Spleen (tissue), 11 donors: ENCODE data around the gene C9orf72. TPM values are rescaled to one million over a fixed set of nuclear protein-coding genes. Genes with fewer than 3 reads are reported as not detected.

Experiments used
- DNase-seq: peaks from one replicate; pipeline ENCODE4 v3.0.0-alpha.2; 2020
- H3K27ac ChIP-seq, 8 donors: fragments of 200-600 bp; sonication (generic) in 7 of 8; 1 replicate in 4 of 8; 2 replicates in 4 of 8; pipeline versions ENCODE4 v1.5.0 to v1.8.0; 2016 to 2021; ENCODE audit warnings: inconsistent platforms in 4 of 8, mild to moderate bottlenecking in 4 of 8, moderate library complexity in 1 of 8
- H3K27me3 ChIP-seq, 7 donors: fragments of 200-600 bp; sonication (generic) in 6 of 7; replicated peaks in 1 of 7; 1 replicate in 4 of 7; 2 replicates in 3 of 7; pipeline versions ENCODE4 v1.5.0 to v1.8.0; 2016 to 2021; ENCODE audit warnings: inconsistent platforms in 3 of 7, mild to moderate bottlenecking in 1 of 7
- H3K36me3 ChIP-seq, 6 donors: fragments of 200-600 bp; sonication (generic) in 5 of 6; 1 replicate in 4 of 6; 2 replicates in 2 of 6; pipeline versions ENCODE4 v1.5.0 to v1.8.0; 2016 to 2021; ENCODE audit warnings: inconsistent platforms in 2 of 6
- H3K4me1 ChIP-seq, 6 donors: fragments of 200-600 bp; sonication (generic) in 5 of 6; 1 replicate in 3 of 6; 2 replicates in 3 of 6; pipeline versions ENCODE4 v1.5.0 to v1.8.0; 2016 to 2021; ENCODE audit warnings: inconsistent platforms in 3 of 6
- H3K4me3 ChIP-seq, 8 donors: fragments of 200-600 bp; sonication (generic) in 7 of 8; 1 replicate in 4 of 8; 2 replicates in 4 of 8; pipeline versions ENCODE4 v1.5.0 to v1.8.0; 2016 to 2021; ENCODE audit warnings: inconsistent platforms in 4 of 8, mild to moderate bottlenecking in 4 of 8, moderate library complexity in 2 of 8
- H3K9me3 ChIP-seq, 8 donors: fragments of 200-600 bp; sonication (generic) in 7 of 8; 1 replicate in 4 of 8; 2 replicates in 4 of 8; pipeline versions ENCODE4 v1.5.0 to v1.8.0; 2016 to 2021; ENCODE audit warnings: inconsistent platforms in 4 of 8
- POLR2A ChIP-seq, 3 donors: fragments of 450-650 bp; IDR thresholded peaks; one replicate each; pipeline ENCODE4 v1.5.1; 2017; ENCODE audit warnings: antibody characterized with exemption in 3 of 3, mild to moderate bottlenecking in 1 of 3
- POLR2AphosphoS5 ChIP-seq, 3 donors: sonication (generic); formaldehyde crosslinking; IDR thresholded peaks; one replicate each; pipeline ENCODE4 v1.5.1; 2017; ENCODE audit warnings: antibody characterized with exemption in 3 of 3
- WGBS, 5 donors: extraction: QIAGEN DNeasy Blood & Tissue Kit in 3 of 5; methylation state at CpG; one replicate each; pipeline versions ENCODE4 v1.1.5 to v1.1.7; 2013 to 2018; 5-methylcytosine and 5-hydroxymethylcytosine counted together
- intact Hi-C: fragments of 100-400 bp; cut with DNase I; formaldehyde crosslinking; loops from one replicate; pipeline ENCODE4 v1.15.0; 2023; ENCODE audit warnings: low total_unique reads
- polyA plus RNA-seq, 3 donors: library from polyadenylated mRNA; stranded (reverse); fragments of 200-250 nt; gene quantifications; one replicate each; pipeline ENCODE4 v1.2.1, GENCODE V29; 2013
- total RNA-seq, 7 donors: library from RNA; depleted of rRNA in 3 of 7; stranded (reverse); fragments of >200 nt in 3 of 7; fragmentation: NEBNext Ultra II Directional in 4 of 7; extraction: Animal tissue kit (Norgen Biotek cat#: 25700) in 4 of 7; gene quantifications; one replicate each; pipeline versions ENCODE4 v1.1.0 to v1.2.1, GENCODE V29; 2016 to 2021
- TF ChIP-seq, protein P1 (sequence below), 11 experiments: fragments of 200-600 bp in 7 of 11; fragments of 450-650 bp in 4 of 11; sonication (generic) in 4 of 11; IDR thresholded peaks in 8 of 11; conservative IDR thresholded peaks in 3 of 11; 1 replicate in 7 of 11; 2 replicates in 4 of 11; pipeline versions ENCODE4 v1.4.0 to v1.8.0; 2016 to 2021; ENCODE audit warnings: antibody characterized with exemption in 11 of 11, inconsistent platforms in 4 of 11, mild to moderate bottlenecking in 1 of 11
- donor health status: healthy with polysubstance abuse.
- donor health status: DM: no; HTN: no; CAD: no; lungs with moderate emphysema.
- donor health status: DM: no; HTN: no; CAD: no.
- donor health status: Bipolar disorder and iron deficiency.
- donor health status: healthy.
- donor health status: DM: no; HTN: no; CAD: no.
- donor health status: DM: yes; HTN: yes; CAD: no.

The C9orf72 gene
- total and polyA plus RNA-seq, 10 donors = 10.1 to 88.5 (median 39.7) TPM

DNA sequence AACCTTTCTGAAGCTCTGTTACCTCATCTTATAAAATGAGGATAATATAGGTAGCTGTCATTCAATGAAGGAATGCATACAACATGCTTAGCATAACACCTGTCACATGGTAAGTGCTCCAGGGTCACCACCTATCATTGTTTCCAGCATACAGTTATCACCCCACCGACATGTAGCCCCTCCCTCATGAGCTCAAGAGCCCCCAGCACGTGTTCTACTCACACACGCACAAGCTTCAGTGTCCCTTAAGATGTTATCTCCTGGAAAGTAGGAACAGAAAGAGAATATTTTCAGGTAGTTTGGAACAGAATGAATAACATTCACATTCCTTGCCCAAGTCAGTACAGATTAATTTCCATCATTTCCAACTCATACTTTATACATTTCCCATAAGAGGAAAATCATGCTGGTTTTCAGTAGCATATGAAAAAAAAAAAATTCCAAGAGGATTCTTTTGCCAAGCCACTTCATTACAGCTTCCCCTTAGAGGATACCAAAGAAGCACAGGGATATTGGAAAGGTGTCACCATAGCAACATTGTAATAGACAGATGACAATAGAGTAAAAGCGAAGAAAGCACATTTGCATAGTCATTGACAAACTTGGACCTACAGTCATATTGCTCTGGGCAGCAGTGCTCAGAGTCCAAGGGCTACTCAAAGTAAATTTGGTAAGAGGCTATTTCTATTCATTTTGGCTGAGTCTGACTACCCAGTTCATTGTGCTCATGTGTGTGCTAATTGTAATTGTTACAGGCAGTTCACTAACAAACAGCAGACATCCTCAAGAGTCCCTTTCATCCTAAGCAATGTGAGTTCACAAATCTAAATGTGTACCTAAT, 42.1 kb downstream of the C9orf72 start:
- Histone ChIP-seq H3K9me3 (no peaks in the 10 kb centered on the region), H3K27me3 (peaks cover 0 to 20% (median 0%) of the 10 kb centered on the region in 7 donors), H3K4me1 (peaks cover 7 to 80% (median 45%) of the 10 kb centered on the region in 6 donors), H3K4me3 (no peak overlapping the region), H3K27ac (no peak overlapping the region), H3K36me3 (peaks cover 0 to 8% (median 0%) of the 10 kb centered on the region in 6 donors)
- no peak for TF ChIP-seq POLR2AphosphoS5 (IDR thresholded peaks at IDR 0.05)
- no peak for TF ChIP-seq POLR2A (IDR thresholded peaks at IDR 0.05)
- TF ChIP-seq, protein P1, sequence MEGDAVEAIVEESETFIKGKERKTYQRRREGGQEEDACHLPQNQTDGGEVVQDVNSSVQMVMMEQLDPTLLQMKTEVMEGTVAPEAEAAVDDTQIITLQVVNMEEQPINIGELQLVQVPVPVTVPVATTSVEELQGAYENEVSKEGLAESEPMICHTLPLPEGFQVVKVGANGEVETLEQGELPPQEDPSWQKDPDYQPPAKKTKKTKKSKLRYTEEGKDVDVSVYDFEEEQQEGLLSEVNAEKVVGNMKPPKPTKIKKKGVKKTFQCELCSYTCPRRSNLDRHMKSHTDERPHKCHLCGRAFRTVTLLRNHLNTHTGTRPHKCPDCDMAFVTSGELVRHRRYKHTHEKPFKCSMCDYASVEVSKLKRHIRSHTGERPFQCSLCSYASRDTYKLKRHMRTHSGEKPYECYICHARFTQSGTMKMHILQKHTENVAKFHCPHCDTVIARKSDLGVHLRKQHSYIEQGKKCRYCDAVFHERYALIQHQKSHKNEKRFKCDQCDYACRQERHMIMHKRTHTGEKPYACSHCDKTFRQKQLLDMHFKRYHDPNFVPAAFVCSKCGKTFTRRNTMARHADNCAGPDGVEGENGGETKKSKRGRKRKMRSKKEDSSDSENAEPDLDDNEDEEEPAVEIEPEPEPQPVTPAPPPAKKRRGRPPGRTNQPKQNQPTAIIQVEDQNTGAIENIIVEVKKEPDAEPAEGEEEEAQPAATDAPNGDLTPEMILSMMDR (IDR thresholded peaks at IDR 0.05 in 8 of 11, conservative IDR thresholded peaks at IDR 0.05 in 3 of 11) = no peak
- no peak for DNase-seq
- intact Hi-C loops = loop anchor here (5.0 kb wide), 1 partner anchor 199 kb away; no protein-coding TSS in a partner anchor
- 75 to 90% (median 78%) methylated on average over 4 of the region's 4 CpGs for WGBS, 5 donors

- Histone ChIP-seq H3K9me3 (no peaks in the 10 kb centered on the region), H3K4me1 (peaks cover 7 to 85% (median 50%) of the 10 kb centered on the region in 6 donors), H3K27ac (peak within 1 kb of the TSS; percentile 78 to 95 (median 90)), H3K4me3 (peak within 1 kb of the TSS; percentile 70 to 93 (median 82)), H3K36me3 (no peaks in the 10 kb centered on the region), H3K27me3 (peaks cover 0 to 20% (median 0%) of the 10 kb centered on the region in 7 donors)
- 3 to 5% (median 3%) methylated on average over 42 to 74 of the region's 74 CpGs for WGBS, 5 donors
- DNase-seq = peak; percentile 97
- TF ChIP-seq POLR2AphosphoS5 (IDR thresholded peaks at IDR 0.05) = peak; percentile 70 to 81 (median 76)
- no peak for TF ChIP-seq POLR2A (IDR thresholded peaks at IDR 0.05)
- TF ChIP-seq, protein P1 (IDR thresholded peaks at IDR 0.05 in 8 of 11, conservative IDR thresholded peaks at IDR 0.05 in 3 of 11) = peak; percentile 80 to 98 (median 92)
- intact Hi-C loops = loop anchor here (5.0 kb wide), 1 partner anchor 197 kb away; no protein-coding TSS in a partner anchor
These were observed 43.7 kb downstream of the C9orf72 start, which contains the start of gene MOB3B for GRCh38 chr9:27529316-27530278. Gene MOB3B (minus strand): TSS chr9:27529814. CDS start chr9:27455550, 74,264 bp downstream.

DNA sequence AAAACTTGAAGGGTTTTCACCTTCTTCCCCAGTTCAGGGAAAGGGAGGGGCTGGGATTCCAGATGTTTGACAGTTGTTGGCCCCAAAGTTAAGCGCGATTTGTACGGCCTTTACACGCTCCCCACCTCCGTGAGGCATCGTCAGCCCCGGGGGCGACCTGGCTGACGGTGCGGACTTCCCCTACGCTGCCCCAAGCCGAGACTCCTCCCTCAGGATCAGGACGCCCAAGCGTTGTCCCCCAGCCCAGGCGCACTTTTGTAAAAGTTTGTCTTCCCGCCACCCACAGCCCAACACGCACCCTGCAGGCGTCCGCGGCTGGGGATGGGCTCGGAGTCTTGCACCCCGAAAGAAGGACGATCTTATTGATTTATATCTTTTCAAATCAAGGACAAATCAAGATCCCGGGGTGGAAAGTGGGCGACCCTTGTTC, 44.4 kb downstream of the C9orf72 start:
- Histone ChIP-seq H3K4me1 (peaks cover 7 to 78% (median 48%) of the 10 kb centered on the region in 6 donors), H3K36me3 (peaks cover 0 to 4% (median 0%) of the 10 kb centered on the region in 6 donors), H3K27me3 (peaks cover 0 to 20% (median 0%) of the 10 kb centered on the region in 7 donors), H3K27ac (peak overlapping the region; percentile 78 to 95 (median 90)), H3K9me3 (no peaks in the 10 kb centered on the region), H3K4me3 (peak overlapping the region; percentile 70 to 93 (median 82))
- intact Hi-C loops = no loop called here
- peak; percentile 90 for DNase-seq
- WGBS, 5 donors = 0% methylated on average over 24 to 25 of the region's 25 CpGs
- peak; percentile 72 to 77 (median 72) for TF ChIP-seq POLR2AphosphoS5 (IDR thresholded peaks at IDR 0.05)
- TF ChIP-seq POLR2A (IDR thresholded peaks at IDR 0.05) = peak in 1 of 3 donors; percentile 39
- TF ChIP-seq, protein P1 (IDR thresholded peaks at IDR 0.05 in 8 of 11, conservative IDR thresholded peaks at IDR 0.05 in 3 of 11) = peak in 1 of 11 experiments; percentile 19
